Myocyte (in vitro differentiated cells): ENCODE data around the gene INSYN2B. TPM values are rescaled to one million over a fixed set of nuclear protein-coding genes. Genes with fewer than 3 reads are reported as not detected.

Experiments used
- DNase-seq: peaks from one replicate; pipeline ENCODE4 v3.0.0-alpha.2; 2012; ENCODE audit warnings: low read depth
- total RNA-seq: library from RNA; depleted of rRNA; stranded (reverse); fragments of >200 nt; gene quantifications from 2 replicates; pipeline ENCODE4 v1.2.3, GENCODE V29; 2014

The INSYN2B gene
- total RNA-seq, 1 donor from 2014 or later, result 0.24 TPM

DNA sequence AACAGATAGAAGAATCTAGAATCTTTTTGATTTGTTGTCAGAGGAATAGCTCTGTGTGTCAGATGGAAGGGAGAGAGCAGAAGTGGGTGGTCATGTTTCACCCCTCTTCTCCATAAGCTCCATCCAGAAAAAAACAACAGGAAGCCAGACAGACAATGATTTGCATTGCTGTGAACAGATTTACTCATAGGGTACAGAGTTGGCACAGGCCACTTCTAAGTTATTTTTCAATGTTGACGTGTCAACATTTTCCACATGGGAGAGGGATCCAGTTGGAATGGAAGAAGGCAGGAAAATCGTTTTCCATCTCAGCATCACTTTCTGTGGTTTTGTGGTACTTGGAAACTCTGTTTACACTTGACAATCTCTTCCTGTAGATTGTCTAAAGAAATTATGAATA is 86.7 kb downstream of the INSYN2B start:
- no peak for DNase-seq

DNA sequence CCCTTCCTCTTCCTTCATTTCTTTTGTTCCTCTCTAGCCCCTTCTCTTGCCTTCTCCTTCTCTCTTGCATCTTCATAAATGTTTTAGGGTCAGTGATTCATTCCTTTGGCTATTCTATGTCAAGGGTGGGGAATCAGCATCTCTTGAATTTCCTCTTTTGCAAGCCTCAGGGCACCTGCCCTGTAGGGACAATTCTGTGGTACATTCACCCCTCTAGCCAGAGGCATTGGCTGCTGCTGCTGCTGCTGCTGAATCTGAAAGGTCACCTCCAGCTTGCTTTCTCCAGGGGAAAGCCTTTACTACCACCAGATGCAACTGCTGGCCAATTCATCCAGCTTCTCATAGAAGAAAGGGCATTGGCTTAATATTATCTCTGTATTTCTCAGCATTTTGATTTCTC is 87.3 kb downstream of the INSYN2B start:
- no peak for DNase-seq

DNA sequence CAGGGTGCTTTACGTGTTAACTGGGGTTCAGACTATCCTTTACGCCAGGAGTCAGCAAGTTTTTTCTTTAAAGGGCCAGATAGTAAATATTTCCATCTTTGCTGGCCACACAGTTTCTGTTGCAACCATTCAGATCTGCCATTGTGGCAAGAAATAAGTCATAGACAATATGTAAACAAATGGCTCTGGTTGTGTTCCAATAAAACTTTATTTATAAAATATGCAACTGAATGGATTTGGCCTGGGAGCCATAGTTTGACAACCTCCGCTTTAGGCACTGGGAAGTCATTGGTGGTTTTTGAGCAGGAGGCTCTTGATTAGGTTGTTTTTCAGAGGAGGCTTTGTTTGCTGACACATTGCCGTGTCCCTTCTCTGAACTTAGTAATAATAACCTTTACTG is 90.7 kb downstream of the INSYN2B start:
- no peak for DNase-seq

DNA sequence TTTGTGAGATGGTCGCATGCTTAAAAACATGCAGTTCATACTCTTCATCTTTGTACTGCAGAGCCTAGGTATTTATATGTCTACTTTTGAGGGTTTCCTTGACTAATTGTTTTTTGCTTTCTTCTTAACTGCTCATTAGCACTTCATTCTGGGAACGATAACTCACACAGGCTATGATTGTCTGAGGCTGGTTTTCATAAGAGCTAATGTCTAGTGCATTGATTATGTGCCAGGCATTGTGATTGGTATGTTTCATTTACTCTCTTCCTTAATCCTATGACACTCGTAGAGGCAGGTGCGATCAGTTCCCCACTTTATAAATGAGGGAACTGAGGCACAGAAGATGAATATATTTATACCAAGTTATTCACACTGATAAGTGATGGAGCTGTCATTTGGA is 93.6 kb downstream of the INSYN2B start:
- no peak for DNase-seq

DNA sequence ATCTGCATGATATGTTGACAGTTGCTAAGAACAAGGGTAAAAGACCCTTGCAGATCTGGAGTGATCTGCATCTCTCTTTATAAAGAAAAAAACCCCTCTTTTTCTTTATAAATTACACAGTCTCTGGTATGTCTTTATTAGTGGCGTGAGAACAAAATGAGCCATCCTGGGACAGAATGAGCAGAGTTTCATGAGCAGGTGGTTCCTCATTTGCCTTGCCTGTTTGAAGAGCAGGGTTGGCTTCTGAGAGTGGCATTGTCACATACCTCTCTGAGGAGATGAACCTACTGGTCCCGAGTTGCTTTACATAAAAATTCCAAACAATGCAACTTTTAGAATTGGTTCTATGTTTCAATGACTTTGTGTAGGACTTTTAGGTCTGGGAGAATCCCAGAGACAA is 94.3 kb downstream of the INSYN2B start:
- no peak for DNase-seq

DNA sequence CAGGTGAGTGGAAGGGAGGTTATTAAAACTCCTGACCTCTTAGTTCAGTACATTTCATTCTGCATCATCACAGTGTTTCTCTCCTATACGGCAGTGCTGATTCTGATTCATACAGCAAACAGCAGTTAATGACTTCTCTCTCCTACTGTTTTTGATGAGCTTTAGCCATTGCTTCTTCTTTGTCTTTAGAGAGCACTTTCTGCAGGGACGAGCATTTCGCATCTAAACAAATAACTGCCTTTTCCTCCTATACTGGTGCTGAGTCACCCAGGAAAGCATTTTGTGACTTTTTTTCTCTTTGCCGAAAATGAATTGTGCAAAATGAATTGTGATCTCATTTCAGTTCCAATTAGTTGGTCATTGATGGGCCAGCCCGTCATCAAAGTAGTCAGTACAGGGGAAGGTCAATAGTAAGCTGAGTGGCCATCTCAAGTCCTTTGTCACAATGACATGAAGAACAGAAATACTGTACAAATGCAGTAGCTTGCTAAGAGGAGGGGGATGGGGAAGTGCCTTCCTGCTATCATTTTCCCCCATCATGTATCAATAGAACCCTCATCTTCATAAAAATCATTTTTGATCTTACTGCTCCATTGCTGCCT is 98.5 kb downstream of the INSYN2B start:
- DNase-seq, result no peak

DNA sequence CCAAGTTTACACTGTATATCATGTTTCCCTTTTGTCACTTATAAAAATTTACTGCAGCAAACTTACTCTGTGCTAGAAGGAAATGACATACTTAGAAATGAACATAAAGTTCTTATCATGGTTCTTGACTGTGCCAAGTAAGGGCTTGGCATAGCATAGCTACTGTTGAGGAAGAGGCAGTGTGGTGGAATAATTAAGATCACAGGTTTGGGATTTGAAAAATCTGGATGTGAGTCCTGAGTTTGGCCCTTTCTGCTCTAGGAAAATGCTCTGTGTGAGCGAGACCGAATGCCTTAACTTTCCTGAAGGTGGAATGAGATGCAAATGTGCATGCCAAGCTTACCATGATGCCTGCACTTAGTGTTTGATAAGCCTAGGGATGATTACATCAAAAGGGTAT is 99.5 kb downstream of the INSYN2B start:
- DNase-seq, result no peak

DNA sequence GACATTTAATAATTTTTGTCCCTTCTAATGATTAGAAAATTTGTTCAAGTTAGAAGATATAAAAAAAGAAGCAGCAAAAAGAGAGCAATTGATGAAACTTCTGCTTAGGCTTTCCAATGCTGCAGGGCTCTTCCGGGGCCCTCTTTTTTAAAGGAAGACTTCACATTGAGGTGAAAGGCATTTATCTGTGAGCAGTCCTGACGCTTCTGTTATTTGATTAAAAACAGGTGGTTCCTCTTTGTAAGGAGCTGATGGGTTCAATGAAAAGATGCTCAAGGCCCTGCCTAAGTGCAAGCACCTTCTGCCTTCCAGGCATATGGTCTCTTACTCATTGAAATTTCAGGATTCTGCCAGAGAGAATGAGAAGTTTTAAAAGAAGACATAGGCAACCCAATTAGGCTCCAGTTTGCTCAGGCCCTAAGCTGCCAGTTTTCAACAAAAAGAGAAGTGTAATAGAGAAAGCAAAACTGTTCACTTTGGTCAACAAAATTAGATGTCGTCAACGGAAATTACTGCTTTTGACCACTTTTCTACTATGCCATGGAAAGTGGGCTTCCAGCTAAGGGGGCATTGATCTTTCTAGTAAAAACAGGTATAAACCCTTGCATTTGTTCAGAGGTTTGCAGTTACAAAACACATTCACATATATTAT is 100.2 kb downstream of the INSYN2B start:
- DNase-seq, result no peak

DNA sequence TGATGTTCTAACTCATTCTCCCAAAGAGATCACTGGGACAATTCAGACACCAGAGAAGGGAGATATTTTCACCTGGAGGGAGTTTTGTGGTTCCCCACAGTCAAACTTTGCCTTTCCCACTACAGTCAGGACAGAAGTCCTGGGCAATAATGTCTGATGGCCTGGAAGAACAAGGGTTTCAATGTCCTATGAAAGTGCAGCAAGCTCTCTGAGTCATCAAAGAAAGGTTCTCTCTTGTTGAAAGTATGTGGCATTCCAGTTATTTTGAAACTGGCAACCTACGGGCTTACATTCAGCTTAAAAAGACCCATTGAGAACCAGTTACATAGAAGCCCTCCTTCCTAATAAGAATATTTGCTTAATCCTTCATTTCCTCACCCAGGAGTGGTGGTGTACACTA is 103.9 kb downstream of the INSYN2B start:
- DNase-seq, result no peak

DNA sequence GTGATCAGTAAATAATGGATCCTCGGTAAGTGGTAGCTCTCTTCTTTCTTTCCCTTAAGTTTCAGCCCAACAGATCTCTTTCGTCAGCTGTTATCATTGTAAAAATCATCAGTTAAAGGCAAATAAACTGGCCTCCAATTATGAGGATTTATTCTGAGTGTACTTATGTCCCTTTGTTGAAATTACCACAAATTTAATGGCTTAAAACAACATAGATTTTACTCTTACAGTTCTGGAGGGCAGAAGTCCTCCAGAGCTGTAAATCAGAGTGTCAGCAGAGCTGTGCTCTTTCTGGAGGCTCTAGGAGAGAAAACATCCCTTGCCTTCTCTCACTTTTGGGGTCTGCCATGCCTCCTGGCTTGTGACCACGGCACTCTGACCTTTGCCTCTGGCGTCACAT is 104.6 kb downstream of the INSYN2B start:
- DNase-seq, result no peak

DNA sequence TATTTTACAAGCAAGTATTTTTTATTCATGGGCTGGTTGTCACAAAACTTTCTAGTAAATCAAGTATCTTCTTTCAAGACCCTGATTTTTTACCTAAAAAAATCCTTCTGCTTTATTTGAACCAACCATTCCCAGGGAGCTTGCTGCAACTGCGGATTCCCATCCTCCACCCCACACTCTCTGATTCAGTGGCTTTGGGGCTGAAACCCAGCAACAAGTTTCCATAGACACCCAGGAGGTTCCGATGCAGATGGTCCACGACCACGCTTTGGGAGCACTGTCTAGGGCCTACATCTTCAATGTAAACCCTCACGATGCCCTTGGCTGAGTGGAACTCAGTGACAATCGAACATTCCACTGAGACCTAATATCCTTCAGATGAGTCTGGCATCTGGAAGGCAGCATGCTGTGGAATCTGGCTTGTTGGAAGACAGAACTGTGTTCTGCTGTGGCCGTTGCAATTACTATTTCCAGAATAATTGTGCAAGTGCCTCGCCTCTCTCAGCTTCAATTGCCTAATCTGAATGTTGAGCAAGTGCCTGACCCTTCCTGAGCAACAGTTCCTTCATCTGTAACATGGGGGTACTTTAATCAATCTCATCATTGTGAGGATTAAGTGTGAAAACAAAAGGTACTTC is 105.1 kb downstream of the INSYN2B start:
- DNase-seq, result no peak

DNA sequence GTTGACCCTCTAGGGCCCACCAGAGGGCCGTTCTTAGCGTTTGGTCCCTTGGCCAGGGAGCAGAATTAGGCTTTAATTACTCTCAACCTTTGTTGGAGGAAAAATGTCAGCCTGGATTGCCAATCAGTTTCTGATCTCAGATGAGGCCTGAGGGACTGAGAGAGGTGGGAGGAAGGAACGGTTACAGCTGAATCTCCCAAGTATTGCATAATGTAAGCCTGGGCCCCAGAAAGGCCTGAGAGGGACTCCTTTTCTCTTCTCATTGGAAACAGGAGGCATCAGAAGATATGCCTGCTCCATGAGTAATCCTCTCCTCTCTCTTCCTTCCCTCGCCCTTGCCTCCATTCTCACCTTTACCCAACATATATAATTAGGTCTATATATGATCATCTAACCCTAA is 105.7 kb downstream of the INSYN2B start:
- no peak for DNase-seq

DNA sequence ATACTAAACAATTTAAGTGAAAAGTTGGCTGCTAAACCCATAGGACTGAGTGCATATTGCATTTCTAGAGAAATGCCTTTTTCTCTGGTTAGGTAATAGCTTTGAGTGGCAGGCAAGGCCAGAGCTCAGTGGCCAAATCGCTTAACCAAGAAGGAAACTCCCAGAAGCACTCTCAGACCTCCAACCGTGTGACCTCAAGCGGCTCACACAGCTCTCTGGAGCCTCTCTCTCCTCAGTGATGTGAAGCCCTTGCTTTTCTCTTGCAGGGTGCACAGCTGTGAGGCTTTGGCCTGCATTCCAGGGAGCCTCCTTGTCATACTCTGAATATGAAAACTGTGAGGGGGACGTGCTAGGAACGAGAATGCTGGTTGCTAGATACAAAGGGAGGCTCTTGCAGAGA is 106.7 kb downstream of the INSYN2B start:
- DNase-seq, result peak; percentile 64

DNA sequence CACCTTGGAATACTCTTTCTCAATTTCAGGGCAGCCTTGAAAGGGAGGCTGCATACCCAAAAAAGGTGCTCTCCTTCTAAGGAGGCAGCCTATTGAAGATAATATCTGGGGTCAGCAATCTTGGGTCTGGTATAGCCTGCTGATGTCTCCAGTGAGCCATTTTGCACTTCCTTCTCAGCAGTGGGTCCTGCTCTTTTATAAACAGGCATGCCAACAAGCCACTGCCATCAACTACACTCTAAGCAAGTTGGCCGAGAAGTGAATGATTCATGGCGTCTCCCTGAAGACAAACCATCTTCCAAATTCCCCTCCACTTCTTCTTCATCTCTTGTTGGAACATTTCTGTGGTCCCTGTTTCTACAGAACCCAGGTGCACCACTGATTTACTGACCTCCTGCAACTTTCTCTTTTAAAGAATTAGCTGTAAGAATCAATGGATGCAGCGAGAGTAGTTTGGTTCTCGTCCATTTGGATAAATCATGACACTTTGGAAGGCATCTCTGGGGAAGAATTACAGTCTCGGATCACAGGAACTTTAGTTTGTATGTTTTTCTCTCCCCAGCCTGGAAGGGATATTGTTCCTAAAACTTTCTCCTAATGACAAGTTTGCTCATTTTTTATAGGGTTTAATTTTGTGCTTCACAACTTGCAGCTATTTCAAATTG is 108.3 kb downstream of the INSYN2B start:
- no peak for DNase-seq

DNA sequence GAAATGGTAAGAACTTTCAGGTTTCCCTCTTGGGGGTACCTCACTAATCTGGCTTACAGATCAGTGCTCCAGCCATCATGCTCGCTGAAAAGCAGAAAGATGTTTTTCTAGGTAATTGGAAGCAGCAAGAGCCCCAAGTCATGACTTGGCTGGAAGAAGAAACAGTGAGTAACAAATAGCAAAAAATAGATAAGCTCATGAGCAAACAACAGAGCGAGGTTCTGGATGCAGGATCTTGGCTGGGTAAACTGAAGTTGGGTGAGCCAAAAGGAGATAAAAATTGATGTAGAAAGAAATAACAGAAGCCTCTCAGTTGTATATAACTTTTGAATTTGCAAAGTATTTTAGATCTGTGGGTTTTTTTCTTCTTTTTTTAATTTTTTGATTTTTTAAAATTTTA is 110.1 kb downstream of the INSYN2B start:
- no peak for DNase-seq

DNA sequence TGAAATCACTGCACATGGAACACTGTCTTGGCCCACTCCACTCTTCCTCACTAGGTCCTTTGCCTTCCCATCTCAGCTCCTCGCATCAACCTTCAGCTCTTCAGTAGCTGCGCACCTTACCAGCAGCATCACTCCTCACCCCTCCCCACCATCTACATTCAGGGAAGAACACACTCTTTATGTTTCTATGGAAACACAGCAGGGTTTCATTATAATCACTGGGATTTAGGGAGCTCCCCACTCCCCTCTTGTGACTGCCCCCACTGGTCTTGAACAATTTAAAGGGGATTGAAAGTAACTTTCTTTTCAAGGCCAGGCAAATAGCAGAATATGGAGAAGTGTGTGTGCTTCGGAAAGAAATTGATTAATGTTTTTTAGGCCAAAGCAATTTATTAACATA is 111.2 kb downstream of the INSYN2B start:
- DNase-seq, result no peak

DNA sequence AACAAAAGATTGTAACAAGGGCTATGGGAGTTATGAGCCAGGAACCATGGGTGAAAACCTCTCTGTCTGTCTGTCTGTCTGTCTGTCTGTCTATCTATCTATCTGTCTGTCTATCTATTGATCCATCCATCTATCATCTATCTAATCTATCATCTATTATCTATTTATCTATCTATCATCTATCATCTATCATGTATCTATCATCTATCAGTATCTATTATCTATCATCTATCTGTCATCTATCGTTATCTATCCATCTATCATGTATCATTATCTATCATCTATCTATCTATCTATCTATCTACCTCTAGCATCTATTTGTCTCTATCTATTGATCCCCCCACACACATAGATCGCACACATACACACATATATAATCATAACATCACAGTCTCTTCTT is 112.9 kb downstream of the INSYN2B start:
- DNase-seq, result no peak

DNA sequence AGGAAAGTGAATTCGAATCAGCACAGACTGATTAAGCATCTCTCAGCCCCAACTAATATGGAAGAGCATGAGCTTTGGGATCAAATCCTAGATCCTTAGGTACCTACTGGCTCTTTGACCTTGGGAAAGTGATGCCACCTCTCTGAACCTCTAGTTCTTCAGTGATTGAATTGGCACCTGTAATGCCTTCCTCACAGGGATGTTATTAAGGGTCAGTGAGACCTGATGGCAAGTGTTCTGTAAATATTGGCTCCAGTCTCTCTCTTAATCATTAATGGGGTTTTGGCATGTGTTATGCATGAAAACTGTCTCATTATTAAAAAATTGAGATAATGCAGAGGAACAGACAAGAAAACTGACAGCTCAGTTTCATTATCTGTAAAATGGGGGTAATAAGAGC is 115.8 kb downstream of the INSYN2B start:
- DNase-seq, result no peak

DNA sequence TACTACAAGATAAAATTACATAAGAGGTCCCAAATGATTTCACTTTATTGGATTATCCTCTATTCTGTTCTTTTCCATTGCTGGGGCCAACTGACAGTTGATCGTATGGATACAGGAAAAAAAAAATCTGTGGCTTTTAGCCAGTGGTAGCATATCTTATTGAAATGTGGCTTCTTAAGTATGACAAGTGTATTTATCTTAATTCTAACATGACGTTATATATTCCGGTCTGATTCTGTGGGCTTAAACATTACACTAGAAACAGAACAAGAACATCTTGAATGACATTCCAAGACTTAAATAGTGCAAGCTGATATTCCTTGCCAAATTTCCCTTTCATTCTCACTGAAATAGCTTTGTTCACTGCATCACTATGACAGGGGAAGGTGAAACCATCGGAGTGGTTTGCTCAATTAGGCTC is 117.9 kb downstream of the INSYN2B start:
- no peak for DNase-seq

DNA sequence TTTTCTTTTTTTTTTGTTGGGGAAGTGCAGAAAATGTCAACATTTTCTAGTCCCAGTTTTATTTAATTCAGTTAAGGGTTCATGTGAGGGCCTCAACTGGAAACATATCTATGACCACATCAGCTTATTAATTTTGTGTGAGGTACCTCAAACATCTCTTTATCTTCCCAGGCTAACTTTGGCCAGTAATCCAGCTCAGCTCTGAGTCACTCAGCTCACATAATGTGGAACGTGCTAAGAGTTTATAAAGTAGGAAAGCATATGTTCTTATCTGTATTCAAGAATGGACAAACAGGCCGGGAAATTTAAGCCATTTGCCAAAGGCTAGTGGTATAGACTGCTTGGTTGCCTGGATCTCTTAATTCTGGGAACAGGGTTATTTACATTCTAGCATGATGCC is 118.4 kb downstream of the INSYN2B start:
- DNase-seq, result peak; percentile 19

DNA sequence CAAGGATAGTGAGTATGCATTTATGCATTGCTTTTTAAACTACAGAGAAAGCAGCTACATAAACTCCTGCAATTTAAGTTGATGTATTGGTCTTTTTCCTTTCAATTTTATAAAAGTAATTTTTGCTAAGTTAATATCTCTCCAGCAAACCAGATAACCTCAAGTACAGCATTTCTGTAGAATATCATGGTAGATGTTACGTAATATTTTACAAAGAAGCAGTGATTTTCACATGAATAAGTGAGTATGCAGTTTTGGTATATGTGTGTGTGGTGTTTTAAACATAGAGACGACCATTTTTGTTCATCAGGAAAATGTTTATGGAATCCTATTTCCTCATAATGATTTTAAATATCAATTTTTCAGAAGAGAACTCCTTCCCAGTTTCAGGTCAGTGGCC is 118.9 kb downstream of the INSYN2B start:
- no peak for DNase-seq

DNA sequence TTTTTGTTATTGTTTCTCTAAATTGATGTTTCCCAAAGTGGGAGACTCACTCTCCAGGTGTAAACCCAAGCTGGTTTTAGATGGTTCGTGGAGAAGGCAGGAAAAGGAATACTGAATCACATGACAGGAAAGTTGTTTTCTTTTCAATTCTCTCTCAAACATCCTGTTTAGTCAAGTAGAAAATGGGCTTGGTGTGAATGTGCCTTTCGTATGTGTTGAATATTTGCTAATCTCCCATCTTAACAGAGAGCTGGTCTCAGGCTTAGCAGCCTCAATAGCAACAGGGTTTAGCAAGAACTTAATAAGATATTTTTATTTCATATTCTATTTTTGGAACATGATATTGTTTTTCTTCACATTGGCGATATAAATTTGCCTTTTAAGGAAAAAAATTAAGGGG is 119.7 kb downstream of the INSYN2B start:
- no peak for DNase-seq

DNA sequence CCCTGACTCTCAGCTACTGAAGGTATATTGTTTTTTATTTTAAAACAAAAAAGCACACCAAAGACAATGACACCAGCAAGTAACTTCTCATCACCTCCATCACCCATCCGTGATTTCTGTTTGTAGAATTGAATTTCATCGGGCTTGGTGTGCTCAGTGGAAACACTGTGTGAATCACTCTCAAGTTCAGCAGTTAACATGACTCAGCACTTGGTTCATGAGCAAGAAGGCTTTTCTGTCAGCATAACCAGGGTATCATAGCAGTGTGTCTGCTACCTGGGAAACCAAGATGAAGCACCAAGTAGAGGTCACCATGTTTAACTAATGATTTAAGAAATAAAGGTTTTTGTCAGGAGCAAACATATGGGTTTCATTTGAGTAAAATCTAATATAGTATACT is 123.7 kb downstream of the INSYN2B start:
- peak; percentile 47 for DNase-seq
